GM12873 (cell line): Measurements from ENCODE around the gene VCAM1.

Experiments
- TF ChIP-seq, protein P1 (sequence below): IDR thresholded peaks from 2 replicates; pipeline ENCODE4 v1.5.1; 2012; ENCODE audit warnings: low read depth, mild to moderate bottlenecking, moderate library complexity, low read length, control low read depth; ENCODE audit not compliant: insufficient read depth; ENCODE audit errors: missing control alignments

VCAM1 gene

DNA sequence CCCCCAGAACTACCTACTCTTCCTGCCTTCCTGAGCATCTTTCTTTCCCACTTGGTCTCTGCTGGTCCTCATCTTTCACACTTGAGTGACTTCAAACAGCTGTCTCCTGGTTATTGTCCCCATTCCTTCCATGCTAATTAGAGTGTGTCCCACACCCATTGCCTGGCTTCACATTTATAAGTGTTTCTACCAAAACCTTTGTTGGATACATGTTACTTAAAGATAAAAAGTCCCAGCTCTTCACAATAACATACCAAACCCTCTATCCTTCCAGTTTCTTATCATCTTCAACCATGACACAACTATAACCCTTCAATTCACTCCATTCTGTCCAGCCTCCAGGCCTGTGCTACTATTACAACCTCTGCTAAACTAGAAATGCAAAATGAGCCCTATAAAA is 41.0 kb downstream of the VCAM1 start:
- TF ChIP-seq, protein P1, sequence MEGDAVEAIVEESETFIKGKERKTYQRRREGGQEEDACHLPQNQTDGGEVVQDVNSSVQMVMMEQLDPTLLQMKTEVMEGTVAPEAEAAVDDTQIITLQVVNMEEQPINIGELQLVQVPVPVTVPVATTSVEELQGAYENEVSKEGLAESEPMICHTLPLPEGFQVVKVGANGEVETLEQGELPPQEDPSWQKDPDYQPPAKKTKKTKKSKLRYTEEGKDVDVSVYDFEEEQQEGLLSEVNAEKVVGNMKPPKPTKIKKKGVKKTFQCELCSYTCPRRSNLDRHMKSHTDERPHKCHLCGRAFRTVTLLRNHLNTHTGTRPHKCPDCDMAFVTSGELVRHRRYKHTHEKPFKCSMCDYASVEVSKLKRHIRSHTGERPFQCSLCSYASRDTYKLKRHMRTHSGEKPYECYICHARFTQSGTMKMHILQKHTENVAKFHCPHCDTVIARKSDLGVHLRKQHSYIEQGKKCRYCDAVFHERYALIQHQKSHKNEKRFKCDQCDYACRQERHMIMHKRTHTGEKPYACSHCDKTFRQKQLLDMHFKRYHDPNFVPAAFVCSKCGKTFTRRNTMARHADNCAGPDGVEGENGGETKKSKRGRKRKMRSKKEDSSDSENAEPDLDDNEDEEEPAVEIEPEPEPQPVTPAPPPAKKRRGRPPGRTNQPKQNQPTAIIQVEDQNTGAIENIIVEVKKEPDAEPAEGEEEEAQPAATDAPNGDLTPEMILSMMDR: no peak

GRCh38 chr1:100762461-100762860 is 42.9 kb downstream of the VCAM1 start:
- TF ChIP-seq, protein P1: no peak

- TF ChIP-seq, protein P1: no peak
Observed at GRCh38 chr1:100767176-100767890, 47.8 kb downstream of the VCAM1 start.

- TF ChIP-seq, protein P1: no peak
Observed at GRCh38 chr1:100769323-100769722, 49.8 kb downstream of the VCAM1 start.

DNA sequence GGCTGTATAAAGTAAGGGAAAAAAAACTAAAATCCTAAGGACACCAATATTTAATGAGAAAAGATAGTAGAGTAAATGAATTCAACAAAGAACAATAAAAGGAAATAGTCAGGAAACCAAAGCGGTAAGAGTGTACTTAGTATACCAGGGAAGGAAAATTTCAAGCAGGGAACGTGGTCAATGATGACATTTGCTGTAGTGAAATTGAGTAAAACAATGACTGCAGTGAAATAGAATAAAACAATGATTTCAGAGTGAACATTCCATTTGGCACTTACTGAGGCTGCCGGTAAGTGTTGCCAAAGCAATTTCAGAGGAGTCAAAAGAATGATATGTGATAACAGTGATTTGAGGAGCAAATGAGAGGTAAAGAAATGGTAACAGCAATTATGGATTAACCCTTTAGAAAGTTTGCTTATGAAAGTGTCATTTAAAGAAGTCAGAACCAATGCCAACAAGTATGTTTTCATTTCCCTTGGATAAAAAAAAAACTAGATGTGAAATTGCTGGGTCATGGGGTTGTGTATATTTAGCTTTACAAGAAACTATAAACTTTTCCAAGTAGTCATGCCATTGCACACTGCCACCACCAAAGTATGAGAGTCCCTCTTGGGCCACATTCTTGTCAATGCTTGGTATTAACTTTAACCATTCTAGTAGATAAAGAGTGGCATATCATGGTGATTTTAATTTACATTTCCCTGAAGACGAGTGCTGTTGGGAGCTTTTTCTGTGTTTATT is 50.5 kb downstream of the VCAM1 start:
- TF ChIP-seq, protein P1: no peak

GRCh38 chr1:100773444-100773843 is 53.9 kb downstream of the VCAM1 start:
- TF ChIP-seq, protein P1: no peak

GRCh38 chr1:100774370-100774769 is 54.8 kb downstream of the VCAM1 start:
- TF ChIP-seq, protein P1: no peak
